ENCODE results near the gene HEG1. TPM values are rescaled to one million over a fixed set of nuclear protein-coding genes. Genes with fewer than 3 reads are reported as not detected.

HEG1 gene
- total RNA-seq, 2 experiments from 2014 or later, result 5.9 to 6.4 TPM

DNA sequence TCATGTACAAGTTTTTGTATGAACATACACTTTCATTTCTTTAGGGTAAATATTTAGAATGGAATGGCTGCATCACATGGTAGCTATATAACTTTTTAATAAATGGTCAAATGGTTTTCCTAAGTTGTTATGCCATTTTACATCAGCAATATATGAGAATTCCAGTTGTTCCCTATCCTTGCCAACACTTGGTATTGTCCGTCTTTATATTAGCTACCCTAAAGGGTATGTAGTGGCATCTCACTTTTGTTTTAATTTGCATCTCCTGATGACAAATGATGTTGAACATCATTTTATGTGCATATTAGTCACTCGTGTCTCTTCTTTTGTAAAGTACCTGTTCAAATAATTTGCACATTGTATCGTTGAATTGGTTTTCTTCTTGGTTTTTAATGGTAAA lies 118.7 kb downstream of the HEG1 start:
- H3K36me3 Mint-ChIP-seq (ENCODE audit: low read depth), result no peaks in the 10 kb centered on the region
- no peak for ATAC-seq
- H3K27ac Mint-ChIP-seq, result no peak overlapping the region
- H3K9me3 Mint-ChIP-seq (ENCODE audit: low read depth), result no peaks in the 10 kb centered on the region
- intact Hi-C loops (cut with DNase I, micrococcal nuclease), result no loop called here
- H3K4me3 Mint-ChIP-seq, result no peak overlapping the region
- no peak for DNase-seq
- CTCF ChIA-PET, result interaction anchor here (2.7 kb wide), 1 partner anchor 8 kb away, joined by 9 read pairs; no protein-coding TSS in a partner anchor
- POLR2A ChIA-PET, result interaction anchor here (0.7 kb wide), 1 partner anchor 1176 kb away, joined by 3 read pairs; no protein-coding TSS in a partner anchor
- H3K27me3 Mint-ChIP-seq, result peaks cover 7% of the 10 kb centered on the region
- H3K4me1 Mint-ChIP-seq, result no peaks in the 10 kb centered on the region

DNA sequence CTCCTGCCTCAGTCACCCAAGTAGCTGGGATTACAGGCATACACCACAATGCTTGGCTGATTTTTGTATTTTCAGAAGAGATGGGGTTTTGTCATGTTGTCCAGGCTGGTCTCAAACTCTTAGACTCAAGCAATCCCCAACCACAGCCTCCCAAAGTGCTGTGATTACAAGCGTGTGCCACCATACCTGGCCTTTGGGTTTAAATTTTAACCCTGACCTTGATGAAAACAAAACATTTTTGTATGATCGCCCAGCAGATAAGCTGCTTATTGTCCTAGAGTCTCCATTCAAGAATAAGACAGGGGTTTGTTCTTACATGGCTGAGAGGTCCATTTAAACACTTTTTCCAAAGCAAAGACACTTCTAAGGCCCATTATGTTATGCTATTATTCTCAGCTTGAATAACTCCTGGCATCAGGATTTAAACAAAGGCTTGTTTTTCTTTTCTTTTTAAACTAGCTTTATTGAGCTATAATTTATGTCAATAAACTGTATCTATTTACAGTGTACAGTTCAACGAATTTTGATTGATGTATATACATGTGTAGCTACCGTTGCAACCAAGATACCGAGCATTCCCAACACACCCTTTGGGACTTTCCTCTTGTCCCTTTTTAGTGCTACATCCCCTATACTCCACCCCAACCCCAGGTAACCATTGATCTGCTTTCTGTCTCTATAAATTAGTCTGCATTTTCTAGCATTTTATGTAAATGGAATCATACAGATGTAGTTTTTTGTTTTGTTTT lies 119.8 kb downstream of the HEG1 start:
- ATAC-seq, result no peak
- H3K4me3 Mint-ChIP-seq, result no peak overlapping the region
- POLR2A ChIA-PET, result interaction anchor here (0.7 kb wide), 1 partner anchor 1177 kb away, joined by 3 read pairs; no protein-coding TSS in a partner anchor
- H3K9me3 Mint-ChIP-seq (ENCODE audit: low read depth), result no peaks in the 10 kb centered on the region
- H3K27me3 Mint-ChIP-seq, result peaks cover 7% of the 10 kb centered on the region
- CTCF ChIA-PET, result interaction anchor here (1.2 to 2.7 kb wide), 2 partner anchors 7 to 35 kb away, joined by 3 to 9 read pairs; no protein-coding TSS in a partner anchor
- no peaks in the 10 kb centered on the region for H3K36me3 Mint-ChIP-seq (ENCODE audit: low read depth)
- no peak for DNase-seq
- no peaks in the 10 kb centered on the region for H3K4me1 Mint-ChIP-seq
- no peak overlapping the region for H3K27ac Mint-ChIP-seq
- intact Hi-C loops (cut with DNase I, micrococcal nuclease), result no loop called here

DNA sequence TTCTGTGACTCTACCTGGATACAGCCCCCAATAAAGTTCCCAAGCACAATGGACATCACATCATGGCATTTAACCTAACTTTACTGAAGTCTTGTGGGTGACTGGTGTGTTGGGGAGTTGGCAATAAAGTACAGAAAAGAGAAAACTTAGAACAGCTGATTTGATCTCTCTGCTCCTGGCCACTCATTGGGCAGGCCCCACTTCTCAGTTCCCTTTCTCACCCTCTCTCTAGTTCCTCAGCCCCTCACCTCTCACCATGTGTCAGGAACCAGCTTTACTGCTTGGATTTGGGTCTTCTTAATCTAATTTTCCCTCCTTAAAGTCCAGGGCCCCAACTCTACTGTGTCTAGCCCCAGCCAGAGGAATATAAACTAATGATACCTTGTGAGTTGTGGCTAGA lies 120.5 kb downstream of the HEG1 start:
- Mint-ChIP-seq H3K27me3 (peaks cover 7% of the 10 kb centered on the region), H3K9me3 (ENCODE audit: low read depth) (no peaks in the 10 kb centered on the region), H3K4me1 (no peaks in the 10 kb centered on the region), H3K4me3 (no peak overlapping the region), H3K27ac (no peak overlapping the region), H3K36me3 (ENCODE audit: low read depth) (no peaks in the 10 kb centered on the region)
- CTCF ChIA-PET, result interaction anchor here (1.4 kb wide), 1 partner anchor 31 kb away, joined by 3 read pairs; no protein-coding TSS in a partner anchor
- intact Hi-C loops (cut with DNase I, micrococcal nuclease), result no loop called here
- DNase-seq (no peak), ATAC-seq (no peak)
- POLR2A ChIA-PET, result no interaction called here

DNA sequence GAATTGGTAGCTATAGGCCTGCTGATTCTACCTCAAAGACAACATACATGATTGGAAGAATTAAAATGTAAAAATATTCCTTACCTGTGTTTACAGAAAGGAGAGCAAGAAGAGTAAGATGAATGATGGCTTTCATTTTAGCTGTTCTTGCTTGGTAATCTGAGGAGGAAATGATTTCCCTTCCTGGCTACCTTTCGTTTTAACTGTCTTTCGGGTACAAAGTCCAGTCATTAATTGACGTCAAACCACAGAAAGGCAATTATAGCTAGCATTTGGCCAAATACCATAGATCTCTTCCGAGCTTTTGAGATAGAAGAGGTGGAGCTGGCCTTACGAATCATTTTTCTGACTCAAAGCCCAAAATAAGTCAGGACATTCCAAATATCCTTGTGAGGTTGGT lies 121.2 kb downstream of the HEG1 start, which contains the start of gene MUC13:
TSS of gene MUC13 (minus strand) at position 175 of the 400 bp plus-strand sequence. CDS start at position 136, 39 bp downstream.
- Mint-ChIP-seq H3K27ac (no peak within 1 kb of the TSS), H3K4me1 (no peaks in the 10 kb centered on the region), H3K9me3 (ENCODE audit: low read depth) (no peaks in the 10 kb centered on the region), H3K36me3 (ENCODE audit: low read depth) (no peaks in the 10 kb centered on the region), H3K4me3 (no peak within 1 kb of the TSS), H3K27me3 (peaks cover 10% of the 10 kb centered on the region)
- ChIA-PET POLR2A (no interaction called here), CTCF (interaction anchor here (0.5 to 1.4 kb wide), 3 partner anchors 9 to 173 kb away, joined by 3 read pairs; no protein-coding TSS in a partner anchor)
- intact Hi-C loops (cut with DNase I, micrococcal nuclease), result no loop called here
- DNase-seq (no peak), ATAC-seq (no peak)

DNA sequence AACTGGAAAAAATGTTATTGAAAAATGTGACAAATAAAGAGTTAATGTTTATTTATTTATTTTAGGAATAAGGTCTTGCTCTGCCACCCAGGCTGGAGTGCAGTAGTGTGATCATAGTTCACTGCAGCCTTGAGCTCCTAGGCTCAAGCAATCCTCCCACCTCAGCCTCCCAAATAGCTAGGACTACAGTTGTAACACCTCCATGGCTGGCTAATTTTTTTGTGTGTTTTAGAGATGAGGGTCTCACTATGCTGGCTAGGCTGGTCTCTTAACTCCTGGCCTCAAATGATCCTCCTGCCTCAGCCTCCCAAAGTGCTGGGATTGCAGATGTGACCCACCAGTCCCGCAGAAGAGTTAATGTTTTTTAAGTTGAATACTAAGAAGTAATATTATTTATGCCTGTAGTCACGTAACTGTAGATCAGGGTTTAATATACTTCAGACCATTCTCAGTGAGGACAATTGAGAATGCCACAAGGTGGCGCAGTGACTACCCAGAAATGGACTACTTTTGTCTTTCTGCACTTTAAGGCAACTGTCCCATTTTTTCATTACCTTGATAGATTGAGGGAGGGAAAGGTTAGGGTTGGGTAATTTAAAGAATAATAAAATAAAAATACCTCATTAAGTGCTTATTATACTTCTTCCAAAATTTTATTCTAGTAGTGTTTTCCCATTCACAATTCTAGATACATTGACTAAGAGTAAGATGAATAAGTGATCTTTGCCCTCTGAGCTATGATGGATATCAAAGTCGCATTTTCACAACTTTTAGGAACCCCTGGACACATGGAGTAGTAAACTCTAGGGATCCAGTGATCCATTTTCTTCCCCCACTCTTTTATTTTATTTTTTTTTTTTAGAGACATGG lies 127.2 kb downstream of the HEG1 start:
- DNase-seq (peak; percentile 79), ATAC-seq (no peak)
- H3K4me1 Mint-ChIP-seq, result no peaks in the 10 kb centered on the region
- intact Hi-C loops (cut with DNase I, micrococcal nuclease), result loop anchor here (1.0 to 10.0 kb wide), 5 partner anchors 224 to 657 kb away; no protein-coding TSS in a partner anchor
- H3K9me3 Mint-ChIP-seq (ENCODE audit: low read depth), result no peaks in the 10 kb centered on the region
- H3K36me3 Mint-ChIP-seq (ENCODE audit: low read depth), result no peaks in the 10 kb centered on the region
- no peak overlapping the region for H3K4me3 Mint-ChIP-seq
- ChIA-PET CTCF (interaction anchor here (0.5 to 1.6 kb wide), 9 partner anchors 9 to 661 kb away, joined by 3 to 9 read pairs (median 3); no protein-coding TSS in a partner anchor), POLR2A (no interaction called here)
- peaks cover 8% of the 10 kb centered on the region for H3K27me3 Mint-ChIP-seq
- no peak overlapping the region for H3K27ac Mint-ChIP-seq

DNA sequence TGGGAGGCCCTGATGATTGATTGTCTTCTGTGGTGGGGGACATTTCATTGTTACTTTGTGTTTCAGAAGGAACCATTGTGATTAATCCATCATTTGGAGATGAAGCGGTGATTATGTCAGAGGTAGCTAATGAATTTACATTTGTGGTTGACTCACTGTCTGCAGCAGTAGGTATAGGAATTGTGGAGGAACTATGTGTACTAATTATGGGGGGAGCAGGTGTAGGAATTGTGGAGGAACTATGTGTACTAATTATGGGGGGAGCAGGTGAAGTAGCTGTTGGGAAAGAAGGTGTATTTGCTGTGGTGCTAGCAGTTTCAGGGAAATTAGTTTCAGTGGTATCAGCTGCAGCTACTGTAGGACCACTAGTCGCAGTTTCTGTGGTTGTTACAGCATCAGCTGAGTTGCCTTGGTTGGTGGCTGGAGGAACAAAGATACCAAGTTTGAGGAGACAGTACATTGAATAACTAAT lies 128.2 kb downstream of the HEG1 start:
- ATAC-seq, result no peak
- H3K27me3 Mint-ChIP-seq, result peaks cover 8% of the 10 kb centered on the region

DNA sequence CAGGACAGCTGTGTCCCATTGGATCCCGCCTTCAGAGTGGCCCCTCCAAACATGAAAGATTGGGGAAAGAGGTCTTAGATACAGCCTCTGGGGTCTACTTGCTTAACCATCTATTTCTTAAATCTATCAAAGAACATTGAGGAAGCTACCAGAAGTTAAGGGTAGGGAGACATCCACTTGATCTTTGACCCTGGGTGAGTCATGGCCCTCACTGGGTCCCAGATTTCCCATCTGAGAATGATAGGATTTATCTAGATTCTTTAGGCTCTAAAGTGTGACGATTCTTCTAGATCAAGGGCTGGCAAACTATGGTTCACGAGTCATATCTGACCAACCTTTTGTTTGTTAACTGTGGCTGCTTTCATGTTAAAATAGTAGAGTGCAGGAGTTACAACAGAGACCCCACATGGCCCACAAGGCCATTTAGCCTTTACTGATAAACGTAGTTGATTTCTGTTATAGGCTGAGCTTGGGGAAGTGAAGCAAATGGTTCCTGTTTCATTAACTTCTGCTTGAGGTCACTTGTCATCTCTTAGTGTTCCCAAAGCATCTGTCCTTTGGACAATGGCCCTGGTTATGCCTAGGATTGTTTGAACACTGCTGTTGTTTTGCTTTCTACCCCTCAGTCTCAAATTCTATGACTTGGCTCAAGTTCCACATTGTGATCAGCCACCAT lies 129.2 kb downstream of the HEG1 start:
- POLR2A ChIA-PET, result no interaction called here
- intact Hi-C loops (cut with DNase I, micrococcal nuclease), result loop anchor here (5.0 to 10.0 kb wide), 2 partner anchors 226 to 658 kb away; no protein-coding TSS in a partner anchor

More for the DNA sequence above, 128.2 kb downstream of the HEG1 start:
- no peak overlapping the region for H3K4me3 Mint-ChIP-seq
- ChIA-PET CTCF (interaction anchor here (0.6 to 1.6 kb wide), 10 partner anchors 15 to 1888 kb away, joined by 3 to 5 read pairs (median 3); no protein-coding TSS in a partner anchor), POLR2A (no interaction called here)
- intact Hi-C loops (cut with DNase I, micrococcal nuclease), result loop anchor here (1.0 to 10.0 kb wide), 5 partner anchors 225 to 658 kb away; no protein-coding TSS in a partner anchor
- no peak for DNase-seq
- no peaks in the 10 kb centered on the region for H3K4me1 Mint-ChIP-seq
- H3K36me3 Mint-ChIP-seq (ENCODE audit: low read depth), result no peaks in the 10 kb centered on the region
- no peaks in the 10 kb centered on the region for H3K9me3 Mint-ChIP-seq (ENCODE audit: low read depth)
- no peak overlapping the region for H3K27ac Mint-ChIP-seq

DNA sequence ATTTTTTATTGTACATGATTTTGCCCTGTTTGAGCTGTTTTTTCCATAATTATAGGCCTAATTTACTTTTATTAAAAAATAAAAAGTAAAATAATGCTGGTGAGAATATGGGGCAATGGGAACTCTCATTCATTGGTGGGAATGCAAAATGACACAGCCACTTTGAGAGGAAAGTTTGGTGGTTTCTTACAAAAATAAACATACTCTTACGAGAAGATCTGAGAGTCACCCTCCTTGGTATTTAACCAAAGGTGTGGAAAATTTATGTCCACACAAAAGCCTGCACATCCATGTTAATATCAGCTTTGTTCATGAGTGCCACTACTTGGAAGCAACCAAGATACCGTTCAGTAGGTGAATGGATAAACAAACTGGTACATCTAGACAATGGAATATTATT lies 131.1 kb downstream of the HEG1 start:
- H3K27ac Mint-ChIP-seq, result no peak overlapping the region
- ATAC-seq (no peak), DNase-seq (no peak)
- POLR2A ChIA-PET, result no interaction called here
- intact Hi-C loops (cut with DNase I, micrococcal nuclease), result loop anchor here (5.0 to 10.0 kb wide), 2 partner anchors 228 to 660 kb away; no protein-coding TSS in a partner anchor
- H3K9me3 Mint-ChIP-seq (ENCODE audit: low read depth), result no peaks in the 10 kb centered on the region
- no peaks in the 10 kb centered on the region for H3K36me3 Mint-ChIP-seq (ENCODE audit: low read depth)
- CTCF ChIA-PET, result interaction anchor here (0.6 to 1.3 kb wide), 3 partner anchors 8 to 138 kb away, joined by 3 to 4 read pairs (median 4); no protein-coding TSS in a partner anchor
- H3K27me3 Mint-ChIP-seq, result peaks cover 7% of the 10 kb centered on the region
- no peaks in the 10 kb centered on the region for H3K4me1 Mint-ChIP-seq
- no peak overlapping the region for H3K4me3 Mint-ChIP-seq

More for the DNA sequence above, 129.2 kb downstream of the HEG1 start:
- no peak for DNase-seq
- no peaks in the 10 kb centered on the region for H3K4me1 Mint-ChIP-seq
- H3K27me3 Mint-ChIP-seq, result peaks cover 8% of the 10 kb centered on the region
- CTCF ChIA-PET, result interaction anchor here (0.8 to 1.2 kb wide), 2 partner anchors 537 to 660 kb away, joined by 3 read pairs; no protein-coding TSS in a partner anchor
- no peaks in the 10 kb centered on the region for H3K9me3 Mint-ChIP-seq (ENCODE audit: low read depth)
- no peaks in the 10 kb centered on the region for H3K36me3 Mint-ChIP-seq (ENCODE audit: low read depth)
- no peak overlapping the region for H3K27ac Mint-ChIP-seq
- no peak overlapping the region for H3K4me3 Mint-ChIP-seq
- ATAC-seq, result no peak

DNA sequence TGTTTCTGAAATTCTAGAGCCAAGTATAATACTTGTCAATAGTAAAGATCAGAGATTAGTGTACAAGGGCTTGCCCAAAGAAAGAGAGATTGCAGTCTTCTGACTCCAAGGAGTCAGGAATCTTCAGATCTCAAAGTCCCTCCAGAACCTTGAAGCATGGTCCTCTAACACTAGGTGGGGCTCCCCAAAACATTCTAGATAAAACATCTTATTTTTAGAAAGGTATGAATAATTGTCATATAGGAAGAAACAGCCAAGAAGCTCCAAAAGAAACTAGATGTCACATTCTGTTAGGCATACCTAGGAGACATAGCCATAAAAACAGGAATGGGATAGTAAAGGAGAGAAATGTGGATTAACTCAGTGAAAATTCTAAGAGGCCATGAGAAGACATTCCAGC lies 132.0 kb downstream of the HEG1 start:
- H3K27me3 Mint-ChIP-seq, result peaks cover 4% of the 10 kb centered on the region
- no peaks in the 10 kb centered on the region for H3K36me3 Mint-ChIP-seq (ENCODE audit: low read depth)
- ChIA-PET CTCF (interaction anchor here (0.6 to 1.3 kb wide), 3 partner anchors 9 to 23 kb away, joined by 3 to 4 read pairs (median 4); no protein-coding TSS in a partner anchor), POLR2A (no interaction called here)
- no peak overlapping the region for H3K27ac Mint-ChIP-seq
- H3K4me3 Mint-ChIP-seq, result no peak overlapping the region
- intact Hi-C loops (cut with DNase I, micrococcal nuclease), result loop anchor here in 1 of 2 experiments (10.0 kb wide), 1 partner anchor 661 kb away; no protein-coding TSS in a partner anchor
- H3K4me1 Mint-ChIP-seq, result no peaks in the 10 kb centered on the region
- ATAC-seq, result no peak
- no peak for DNase-seq
- H3K9me3 Mint-ChIP-seq (ENCODE audit: low read depth), result no peaks in the 10 kb centered on the region

DNA sequence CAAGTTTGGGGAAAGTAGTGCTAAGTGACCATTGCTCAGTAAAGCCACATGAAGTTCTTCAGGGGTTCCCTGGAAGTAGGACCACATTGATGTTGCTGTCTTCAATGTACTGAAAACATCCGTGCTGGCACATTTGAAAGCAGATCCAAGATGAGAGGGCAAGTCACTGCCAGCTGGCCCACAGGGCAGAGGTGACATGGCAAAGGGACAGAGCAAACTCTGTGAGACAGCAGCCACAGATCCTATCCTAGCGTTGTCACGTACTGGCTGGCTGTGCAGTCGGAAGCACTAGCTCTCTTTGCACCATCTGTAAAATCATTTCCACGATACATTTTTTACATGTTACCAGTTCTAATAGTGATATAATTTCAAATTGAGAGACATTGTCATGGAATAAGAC lies 135.1 kb downstream of the HEG1 start:
- intact Hi-C loops (cut with DNase I, micrococcal nuclease), result loop anchor here in 1 of 2 experiments (10.0 kb wide), 1 partner anchor 664 kb away; no protein-coding TSS in a partner anchor
- no peak for ATAC-seq
- no peak for DNase-seq
- ChIA-PET POLR2A (no interaction called here), CTCF (interaction anchor here (0.6 to 1.2 kb wide), 3 partner anchors 8 to 471 kb away, joined by 3 to 5 read pairs (median 5); no protein-coding TSS in a partner anchor)
- Mint-ChIP-seq H3K4me3 (no peak overlapping the region), H3K36me3 (ENCODE audit: low read depth) (no peaks in the 10 kb centered on the region), H3K27ac (no peak overlapping the region), H3K27me3 (peaks cover 2% of the 10 kb centered on the region), H3K9me3 (ENCODE audit: low read depth) (no peaks in the 10 kb centered on the region), H3K4me1 (no peaks in the 10 kb centered on the region)
